Endometrial microvascular endothelial cells (primary cell): ENCODE data around the gene HTR5A. TPM values are rescaled to one million over a fixed set of nuclear protein-coding genes. Genes with fewer than 3 reads are reported as not detected.

Experiments
- in situ Hi-C: cut with HindIII; loops from 2 replicates; pipeline ENCODE4 v1.10.0; 2017; ENCODE audit warnings: low sequenced_read_pairs, low pct_unique_long_range_greater_than_20kb; ENCODE audit errors: inconsistent ontology term
- total RNA-seq: library from RNA; depleted of rRNA; stranded (reverse); fragments of >200 nt; gene quantifications from one replicate; pipeline ENCODE4 v1.2.3, GENCODE V29; 2015; ENCODE audit errors: inconsistent ontology term

HTR5A gene
- total RNA-seq, 1 donor from 2014 or later: not detected

GRCh38 chr7:155130493-155130892 is 60.4 kb downstream of the HTR5A start:
- in situ Hi-C loops: no loop called here

GRCh38 chr7:155131090-155131489 is 61.0 kb downstream of the HTR5A start:
- in situ Hi-C loops: no loop called here

- in situ Hi-C loops: no loop called here
These were observed 62.3 kb downstream of the HTR5A start for GRCh38 chr7:155132431-155132830.

DNA sequence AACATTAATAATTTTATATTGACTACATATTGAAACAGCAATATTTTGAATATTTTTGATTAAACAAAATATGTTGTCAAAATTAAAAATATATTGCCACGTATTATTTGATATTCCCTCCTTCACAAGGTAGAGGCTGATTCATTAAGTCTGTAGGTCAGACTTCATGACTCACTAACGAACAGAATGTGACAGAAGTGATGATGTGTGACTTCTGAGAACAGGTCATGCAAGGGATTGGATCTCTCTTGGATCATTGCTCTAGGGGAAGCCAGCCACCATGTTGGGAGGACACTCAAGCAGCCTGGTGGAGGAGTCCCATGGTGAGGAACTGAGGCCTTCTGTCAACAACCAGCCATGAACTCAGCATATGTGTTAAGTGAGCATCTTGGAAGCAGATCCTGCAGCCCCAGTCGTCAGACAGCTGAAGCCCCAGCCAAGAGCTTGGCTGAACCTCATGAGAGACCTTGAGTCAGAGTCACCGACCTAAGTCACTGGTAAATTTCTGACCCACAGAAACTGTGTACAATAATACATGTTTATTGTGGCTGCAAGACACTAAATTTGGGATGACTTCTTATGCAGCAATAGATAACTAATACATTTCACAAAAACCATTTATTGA is 66.6 kb downstream of the HTR5A start:
- in situ Hi-C loops: no loop called here

Other genes starting within 250 kb of the HTR5A start
- 11.9 TPM for gene PAXIP1, start 67.2 kb upstream of the HTR5A start, total RNA-seq
- gene INSIG1, start 227.6 kb downstream of the HTR5A start, total RNA-seq: 77.6 TPM